HG02678 (cell line): ENCODE measurements around the gene HDGFL3.
"Not testable (repeated sequence)": the region's sequence is repeated elsewhere in the genome, so short reads cannot be mapped to it uniquely, and the experiment has no call there.

Experiments used
- ATAC-seq: cut with Tn5 transposase; IDR thresholded peaks from one replicate; pipeline ENCODE4 v1.9.1; 2021; ENCODE audit warnings: mild to moderate bottlenecking, moderate library complexity; ENCODE audit not compliant: unreplicated experiment

The HDGFL3 gene

DNA sequence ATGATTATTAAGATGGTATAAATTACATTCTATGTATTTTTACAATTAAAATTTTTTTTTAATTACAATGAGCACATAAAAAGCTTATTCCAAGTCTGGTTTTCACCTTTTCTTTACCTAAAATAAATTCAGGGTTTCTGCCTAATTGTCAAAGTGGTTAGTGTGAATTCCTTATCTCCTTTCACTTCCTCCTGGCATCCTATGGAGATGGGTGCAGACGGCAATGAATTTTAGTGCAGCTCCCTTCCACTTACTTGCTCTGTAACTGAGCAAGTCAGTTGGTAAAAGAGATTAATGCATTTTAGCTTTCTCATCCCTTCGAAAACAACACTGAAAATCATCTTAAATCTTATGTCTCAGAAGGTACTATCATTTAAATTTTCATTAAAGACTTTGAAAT, 13.1 kb downstream of the HDGFL3 start:
- no peak for ATAC-seq

DNA sequence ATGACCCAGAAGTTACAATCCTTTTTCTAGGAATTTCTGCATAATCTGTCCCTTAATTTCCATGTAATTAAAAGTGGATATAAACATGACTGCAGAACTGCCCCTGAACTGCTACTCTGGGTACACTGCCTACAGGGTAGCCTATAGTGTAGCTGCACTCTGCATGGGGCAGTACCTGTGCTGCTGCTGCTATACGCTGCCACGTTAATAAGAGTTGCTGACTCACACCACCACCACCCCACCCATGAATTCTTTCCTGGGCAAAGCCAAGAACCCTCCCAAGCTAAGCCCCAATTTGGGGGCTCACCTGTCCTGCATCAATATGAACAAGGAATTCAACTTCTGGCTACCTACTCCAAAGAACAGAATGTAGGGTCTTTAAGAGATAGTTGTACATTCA, 13.9 kb downstream of the HDGFL3 start:
- no peak for ATAC-seq

DNA sequence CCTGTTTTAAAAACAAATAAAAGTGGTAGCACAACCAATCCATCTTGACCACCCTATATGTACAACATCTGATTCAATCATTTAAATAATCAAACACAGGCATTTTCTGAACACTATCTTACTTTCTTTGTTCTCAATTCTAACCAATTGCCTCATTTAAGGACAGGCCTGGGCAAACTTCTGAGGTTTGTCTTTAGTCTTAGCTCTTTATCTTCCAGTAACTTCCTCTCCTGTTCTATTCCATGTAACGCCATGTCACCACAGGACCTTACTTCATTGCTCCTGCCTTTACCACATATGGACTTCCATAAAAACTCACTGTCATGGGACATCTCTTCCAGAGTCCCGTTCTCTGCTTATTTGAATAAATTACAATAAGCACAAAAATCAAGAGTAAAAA, 14.9 kb downstream of the HDGFL3 start:
- ATAC-seq, result no peak

DNA sequence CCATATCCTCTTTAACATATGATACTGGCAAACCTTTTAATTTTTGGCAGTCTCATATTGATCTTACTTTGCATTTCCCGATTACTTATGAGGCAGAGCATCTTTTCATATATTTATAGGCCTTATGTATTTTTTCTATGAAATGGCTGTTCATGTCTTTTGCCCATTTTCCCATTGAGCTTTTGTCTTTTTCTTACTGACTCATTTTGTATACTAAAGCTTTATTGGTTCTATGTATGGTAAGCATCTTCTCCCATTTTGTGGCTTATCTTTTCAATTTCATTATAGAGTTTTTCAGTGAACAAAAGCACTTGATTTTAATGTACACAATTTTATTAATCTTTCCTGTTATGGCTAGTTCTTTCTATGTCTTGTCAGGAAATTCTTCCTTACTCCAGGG, 17.2 kb downstream of the HDGFL3 start:
- no peak for ATAC-seq

DNA sequence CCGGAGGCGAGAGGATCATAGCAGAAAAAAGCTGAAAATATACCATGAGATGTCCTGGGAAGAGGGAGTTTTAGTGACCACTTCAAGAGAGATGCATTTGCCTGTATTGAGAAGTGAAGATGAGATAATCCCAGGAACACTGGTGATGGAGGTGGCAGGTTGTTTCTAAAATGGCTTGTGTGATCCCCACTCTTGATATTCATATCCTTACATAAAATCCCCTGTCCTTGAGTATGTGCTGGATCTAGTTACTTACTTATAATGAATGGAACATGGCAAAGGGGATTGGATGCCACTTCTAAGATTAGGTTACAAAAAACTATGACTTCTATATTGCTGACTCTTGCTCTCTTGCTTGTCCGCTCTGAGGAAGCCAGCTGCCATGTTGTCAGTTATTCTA, 22.1 kb downstream of the HDGFL3 start:
- no peak for ATAC-seq

DNA sequence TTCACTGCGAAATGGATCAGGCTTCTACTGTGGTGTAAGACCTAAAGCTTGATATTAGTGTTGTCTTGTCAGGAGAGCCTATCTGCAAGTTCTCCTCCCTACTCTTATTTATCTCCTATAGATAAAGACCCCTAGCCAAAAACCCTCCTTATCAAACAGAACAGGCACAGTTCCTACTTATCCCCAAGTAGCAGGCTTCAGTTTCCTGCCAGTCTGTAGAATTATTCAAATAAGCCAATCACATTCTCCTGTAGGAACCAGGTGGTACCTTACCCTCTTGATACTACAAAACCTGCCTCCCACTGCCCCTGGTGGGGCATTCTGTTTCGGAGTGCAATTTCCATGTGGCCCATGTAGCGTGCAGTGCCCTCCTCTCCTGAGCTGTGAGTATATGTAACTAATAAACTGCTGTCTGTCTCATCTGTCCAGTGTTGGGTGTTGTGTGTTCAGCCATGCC, 28.7 kb downstream of the HDGFL3 start:
- no peak for ATAC-seq

DNA sequence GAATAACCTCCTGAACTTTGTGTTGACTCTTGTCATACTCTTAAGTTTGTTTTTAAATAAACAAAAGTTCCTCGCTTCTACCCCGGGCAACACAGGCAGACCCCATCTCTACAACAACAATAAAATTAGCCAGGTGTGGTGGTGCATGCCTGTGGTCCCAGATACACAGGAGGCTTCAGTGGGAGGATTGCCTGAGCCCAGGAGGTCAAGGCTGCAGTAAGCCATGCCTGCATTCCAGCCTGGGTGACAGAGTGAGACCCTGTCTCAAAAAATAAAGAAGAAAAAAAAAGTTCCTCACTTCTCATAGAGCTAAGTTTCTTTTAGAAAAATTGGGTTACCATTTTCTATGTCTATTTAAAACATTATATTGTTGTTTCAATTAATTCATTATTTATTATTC, 29.2 kb downstream of the HDGFL3 start:
- no peak for ATAC-seq

DNA sequence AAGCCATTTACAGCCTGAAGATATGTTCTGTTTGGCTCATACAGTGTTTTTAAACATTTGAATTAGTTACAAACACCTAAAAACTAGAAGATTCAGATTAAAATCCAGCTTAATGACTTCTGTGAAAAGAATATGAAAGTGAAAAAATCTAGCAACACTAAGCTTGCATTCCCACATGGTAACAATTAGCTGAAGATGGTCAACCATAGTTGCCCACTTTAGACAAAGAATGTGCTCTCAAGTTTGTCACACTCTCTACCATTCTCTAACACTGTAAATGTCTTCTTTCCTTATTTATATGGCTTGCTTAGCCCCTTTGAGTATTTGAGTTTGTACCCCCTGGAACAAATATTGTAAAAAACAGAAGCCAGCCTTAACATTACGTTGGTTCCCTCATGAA, 32.7 kb downstream of the HDGFL3 start:
- no peak for ATAC-seq

DNA sequence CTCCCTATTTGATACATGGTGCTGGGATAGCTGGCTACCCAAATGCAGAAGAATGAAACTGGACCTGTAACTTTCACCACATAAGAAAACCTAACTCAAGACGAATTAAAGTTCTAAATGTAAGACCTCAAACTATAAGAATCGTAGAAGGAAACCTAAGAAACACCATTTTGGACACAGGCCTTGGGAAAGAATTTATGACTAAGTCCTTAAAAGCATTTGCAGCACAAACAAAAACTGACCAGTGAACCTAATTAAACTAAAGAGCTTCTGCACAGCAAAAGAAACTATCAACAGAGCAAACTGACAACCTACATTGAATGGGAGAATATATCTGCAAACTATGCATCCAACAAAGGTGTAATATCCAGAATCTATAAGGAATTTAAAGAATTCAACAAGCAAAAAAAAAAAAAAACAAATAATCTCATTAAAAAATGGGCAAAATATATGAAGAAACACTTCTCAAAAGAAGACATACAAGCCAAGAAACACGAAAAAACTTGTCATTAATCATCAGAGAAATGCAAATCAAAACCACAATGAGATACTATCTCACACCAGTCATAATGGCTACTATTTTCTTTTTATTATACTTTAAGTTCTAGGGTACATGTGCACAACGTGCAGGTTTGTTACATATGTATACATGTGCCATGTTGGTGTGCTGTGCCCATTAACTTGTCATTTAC, 37.0 kb downstream of the HDGFL3 start:
- no peak for ATAC-seq

DNA sequence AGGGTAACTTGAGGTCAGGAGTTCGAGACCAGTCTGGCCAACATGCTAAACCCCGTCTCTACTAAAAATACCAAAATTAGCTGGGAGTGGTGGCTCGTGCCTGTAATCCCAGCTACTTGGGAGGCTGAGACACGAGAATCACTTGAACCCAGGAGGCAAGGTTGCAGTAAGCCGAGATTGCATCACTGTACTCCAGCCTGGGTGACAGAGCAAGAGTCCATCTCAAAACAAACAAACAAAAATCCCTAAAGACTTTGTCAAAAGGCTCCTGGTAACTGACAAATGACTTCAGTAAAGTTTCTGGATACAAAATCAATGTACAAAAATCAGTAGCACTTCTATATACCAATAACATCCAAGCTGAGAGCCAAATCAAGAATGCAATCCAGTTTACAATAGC, 38.0 kb downstream of the HDGFL3 start:
- ATAC-seq, result not testable (repeated sequence)

DNA sequence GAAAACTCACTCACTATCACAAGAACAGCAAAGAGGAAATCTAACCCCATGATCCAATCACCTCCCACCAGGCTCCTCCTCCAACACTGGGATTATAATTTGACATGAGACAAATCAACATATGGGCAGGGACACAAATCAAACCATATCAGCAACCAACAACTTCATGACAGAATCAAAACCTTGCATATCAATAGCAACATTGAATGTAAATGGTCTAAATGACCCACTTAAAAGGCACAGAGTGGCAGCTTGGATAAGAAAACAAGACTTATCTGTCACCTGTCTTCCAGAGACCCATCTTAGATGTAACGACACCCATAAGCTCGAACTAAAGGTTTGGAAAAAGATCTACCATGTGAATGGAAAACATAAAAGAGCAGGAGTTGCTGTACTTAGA, 40.8 kb downstream of the HDGFL3 start:
- ATAC-seq, result no peak

DNA sequence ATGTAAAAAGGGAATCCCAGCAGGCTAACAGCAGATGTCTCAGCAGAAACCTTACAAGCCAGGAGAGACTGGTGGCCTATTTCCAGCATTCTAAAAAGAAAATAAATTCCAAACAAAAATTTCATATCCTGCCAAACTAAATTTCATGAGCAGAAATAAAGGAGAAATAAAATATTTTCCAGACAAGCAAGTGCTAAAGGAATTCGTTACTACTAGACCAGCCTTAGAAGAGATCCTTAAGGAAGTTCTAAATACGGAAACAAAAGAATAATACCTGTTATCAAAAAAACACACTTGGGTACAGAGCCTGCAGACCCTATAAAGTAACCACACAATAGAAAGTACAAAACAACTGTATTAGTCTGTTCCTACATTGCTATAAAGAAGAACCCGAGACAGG, 41.4 kb downstream of the HDGFL3 start:
- ATAC-seq, result no peak

DNA sequence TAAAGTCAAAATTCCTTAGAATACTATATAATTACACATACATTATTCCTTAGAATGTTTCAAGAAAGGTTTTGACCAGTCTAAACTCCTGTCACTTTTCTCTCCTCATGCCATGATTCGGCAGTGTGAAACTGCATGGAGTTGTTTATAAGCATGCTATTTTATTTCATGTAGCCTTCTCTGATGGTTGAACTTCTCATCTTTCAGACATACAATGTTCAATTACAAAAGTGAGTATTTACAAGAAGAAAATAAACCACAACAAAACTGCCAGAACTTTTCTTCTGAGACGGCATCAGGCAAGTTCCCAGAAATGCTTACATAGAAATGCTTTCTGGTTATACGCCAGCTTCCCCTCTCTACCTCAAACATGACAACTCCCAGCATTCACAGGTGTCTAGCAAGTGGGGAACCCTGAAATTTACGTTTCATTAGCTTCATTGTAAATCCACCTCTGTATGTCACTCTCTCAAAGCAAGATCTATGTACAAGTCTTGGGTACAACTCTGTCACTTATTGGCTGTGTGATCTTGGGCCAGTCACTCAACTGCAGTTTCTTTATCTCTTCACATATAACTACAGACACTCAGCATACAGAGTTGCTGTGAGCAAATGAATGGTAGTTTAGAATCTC, 42.7 kb downstream of the HDGFL3 start:
- no peak for ATAC-seq

DNA sequence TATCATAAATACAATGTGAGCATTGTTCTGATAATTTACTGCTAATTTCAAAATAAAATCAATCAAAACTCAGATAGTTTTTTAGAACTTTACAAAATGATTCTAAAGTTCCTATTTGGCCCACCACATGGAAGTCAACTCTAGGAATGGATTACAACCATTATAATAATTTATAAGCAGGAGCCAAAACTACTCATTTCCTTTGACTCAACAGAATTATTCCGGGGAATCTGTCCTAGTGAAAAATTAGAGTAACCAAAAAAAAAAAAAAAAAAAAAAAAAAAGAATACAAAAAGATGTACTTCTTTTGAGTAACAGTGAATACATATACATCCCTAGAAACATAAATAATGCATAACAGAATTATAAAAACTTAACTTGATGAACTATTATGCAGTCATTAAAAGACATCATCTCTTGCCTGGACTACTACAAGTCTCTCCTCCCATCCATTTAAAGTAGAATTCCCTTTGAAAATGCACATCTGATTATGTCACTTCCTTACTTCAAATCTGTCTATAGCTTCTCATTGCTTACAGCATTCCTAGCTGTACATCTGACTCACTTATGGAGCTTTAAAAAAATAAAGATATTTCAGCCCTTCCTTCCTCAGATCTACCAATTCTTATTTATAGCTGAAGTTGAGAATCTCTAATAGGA, 43.4 kb downstream of the HDGFL3 start:
- no peak for ATAC-seq

DNA sequence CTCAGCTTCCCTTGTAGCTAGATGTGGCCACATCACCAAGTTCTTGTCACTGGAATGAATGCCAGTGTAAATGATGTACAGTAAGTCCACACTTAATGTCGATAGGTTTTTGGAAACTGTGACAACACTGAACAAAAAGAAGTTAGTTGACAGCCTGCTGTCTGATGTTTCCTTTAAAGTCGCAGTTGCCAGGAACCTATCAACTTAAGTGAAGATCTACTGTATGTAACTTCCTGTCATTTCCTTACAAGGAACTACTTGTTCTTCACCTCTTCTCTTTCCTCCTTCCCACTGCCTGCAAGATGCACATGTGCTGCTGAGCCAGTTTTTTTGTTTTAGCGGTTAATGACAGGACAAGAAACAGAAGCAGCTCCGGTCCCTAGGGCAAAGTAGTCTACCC, 44.6 kb downstream of the HDGFL3 start:
- ATAC-seq, result no peak

DNA sequence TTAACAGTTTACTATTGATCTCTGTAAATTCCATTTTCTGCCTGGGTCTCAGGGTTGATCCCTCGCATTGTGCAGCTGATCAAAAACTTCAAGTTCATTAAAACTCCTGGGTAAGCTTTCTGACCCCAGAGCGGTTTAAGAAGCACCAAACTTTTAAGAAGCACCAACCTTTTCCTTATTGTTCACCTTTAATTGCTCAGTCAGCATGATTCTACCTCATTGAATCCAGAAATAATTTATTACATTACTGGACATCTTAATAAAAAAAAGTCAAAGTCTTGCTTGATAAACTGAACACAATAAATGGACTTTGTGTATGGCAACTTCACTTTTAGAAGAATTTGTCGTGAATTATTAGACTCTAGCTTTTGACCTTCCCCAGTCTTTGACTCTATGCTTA, 46.9 kb downstream of the HDGFL3 start:
- ATAC-seq, result no peak

DNA sequence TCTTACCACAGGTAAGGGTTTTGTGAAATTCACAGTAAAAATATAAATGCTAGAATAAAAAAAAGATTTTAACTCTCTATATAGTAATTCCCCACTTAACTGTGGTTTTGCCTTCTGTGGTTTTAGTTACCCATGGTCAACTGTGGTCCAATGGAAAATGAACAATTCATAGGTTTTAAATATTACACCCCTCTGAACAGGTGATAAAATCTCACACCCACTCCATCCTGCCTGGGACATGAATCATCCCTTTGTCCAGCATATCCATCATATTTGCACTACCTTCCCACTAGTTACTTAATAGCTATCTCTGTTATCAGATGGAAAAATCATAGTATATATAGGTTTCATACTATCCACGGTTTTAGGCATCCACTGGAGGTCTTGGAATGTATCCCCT, 49.2 kb downstream of the HDGFL3 start:
- no peak for ATAC-seq

DNA sequence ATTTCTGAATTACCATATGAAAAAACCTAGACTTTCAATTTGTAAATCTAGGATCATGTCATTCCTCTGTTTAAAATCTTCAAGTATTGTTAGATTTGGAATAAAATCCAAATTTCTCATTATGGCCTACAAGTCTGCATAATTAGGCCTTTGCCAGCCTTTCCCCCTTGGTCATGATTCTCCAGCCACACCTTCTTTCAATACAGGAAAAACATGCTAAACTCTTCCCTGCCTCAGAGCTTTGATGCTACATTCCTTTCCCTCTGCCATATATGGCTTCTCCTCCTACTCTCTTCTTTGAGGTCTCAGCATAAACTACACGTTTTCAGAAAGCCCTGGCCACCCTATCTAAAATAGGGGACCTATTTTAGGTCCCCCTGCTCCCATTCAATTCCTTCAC, 51.7 kb downstream of the HDGFL3 start:
- ATAC-seq, result no peak

DNA sequence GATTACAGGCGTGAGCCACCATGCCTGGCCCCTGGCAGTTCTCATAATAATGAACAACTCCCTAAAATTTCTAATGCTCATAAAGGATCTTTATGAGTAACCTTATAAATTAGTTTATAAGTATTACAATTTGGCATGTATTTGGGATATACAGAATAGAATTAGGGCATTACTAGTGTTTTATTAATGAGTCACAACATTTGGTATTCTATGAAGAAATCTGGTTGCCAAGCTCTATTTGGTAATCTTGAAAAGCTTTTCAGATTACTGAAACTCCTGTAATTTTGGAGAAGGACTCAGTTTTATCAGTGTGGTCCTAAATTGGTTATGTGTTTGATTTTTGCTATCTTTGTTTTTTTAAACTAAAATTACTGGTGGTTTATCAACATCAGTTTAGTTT, 54.3 kb downstream of the HDGFL3 start:
- no peak for ATAC-seq

DNA sequence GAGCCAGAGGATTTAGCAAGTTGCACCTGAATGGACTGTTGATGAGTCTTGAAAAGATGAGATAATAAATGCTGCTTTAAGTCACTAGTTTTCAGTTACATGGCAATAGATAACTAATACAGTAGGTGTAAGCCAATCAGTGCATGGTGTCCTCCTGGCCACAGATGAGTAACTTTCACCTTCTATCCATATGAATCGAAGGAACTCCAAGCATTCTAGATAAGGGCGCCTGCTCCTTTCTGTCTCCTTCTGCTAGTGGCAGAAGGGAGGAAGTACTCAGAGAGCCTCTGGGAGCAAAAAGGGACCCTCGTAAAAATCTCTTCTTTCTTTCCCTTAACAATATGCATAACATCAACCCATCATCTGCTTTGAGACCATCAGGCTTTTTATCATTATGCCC, 62.9 kb downstream of the HDGFL3 start:
- no peak for ATAC-seq

DNA sequence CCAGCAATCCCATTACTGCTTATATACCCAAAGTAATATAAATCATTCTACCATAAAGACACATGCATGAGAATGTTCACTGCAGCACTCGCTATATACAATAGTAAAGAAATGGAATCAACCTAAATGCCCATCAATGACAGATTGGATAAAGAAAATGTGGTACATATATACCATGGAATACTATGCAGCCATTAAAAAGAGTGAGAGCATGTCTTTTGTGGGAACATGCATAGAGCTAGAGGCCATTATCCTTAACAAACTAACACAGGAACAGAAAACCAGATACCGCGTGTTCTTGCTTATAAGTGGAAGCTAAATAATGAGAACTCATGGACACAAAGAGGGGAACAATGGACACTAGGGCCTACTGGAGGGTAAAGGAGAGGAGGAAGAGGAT, 65.5 kb downstream of the HDGFL3 start:
- ATAC-seq, result not testable (repeated sequence)

DNA sequence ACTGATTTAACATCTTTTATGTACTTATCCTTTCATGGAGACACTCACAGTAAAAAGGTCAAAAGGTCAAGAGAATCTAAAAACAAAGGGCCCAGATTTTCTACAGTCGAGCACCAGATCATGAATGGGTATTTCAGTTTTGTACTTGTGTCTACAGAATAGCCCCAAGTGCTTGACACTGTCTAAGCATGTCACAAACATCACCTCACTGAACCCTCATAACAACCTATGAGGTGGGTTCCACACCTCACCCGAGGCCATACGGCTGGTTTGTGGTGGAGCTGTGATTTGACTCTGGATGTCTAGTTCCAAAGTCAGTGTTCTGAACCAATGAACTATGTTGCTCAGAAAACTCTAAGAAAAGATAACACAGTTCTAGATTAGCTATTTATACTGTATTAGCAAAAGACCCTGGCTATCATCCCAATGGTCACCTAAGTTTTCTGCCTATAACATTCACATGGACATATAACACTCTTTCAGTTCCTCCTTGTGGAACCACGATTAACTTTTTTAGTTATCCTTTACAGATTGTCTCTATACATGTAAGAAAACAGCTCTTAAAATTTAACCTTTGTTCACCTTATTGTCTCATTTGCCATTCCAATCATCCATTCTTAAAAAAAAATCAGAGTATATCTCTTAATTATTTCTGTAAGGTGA, 74.6 kb downstream of the HDGFL3 start:
- no peak for ATAC-seq
